CD14-positive monocyte (primary cell): ENCODE data around the gene NMNAT3. TPM values are rescaled to one million over a fixed set of nuclear protein-coding genes. Genes with fewer than 3 reads are reported as not detected.

ENCODE experiments used
- DNase-seq, 3 donors: peaks; one replicate each; pipeline ENCODE4 v3.0.0-alpha.2; 2011 to 2022
- H2AFZ ChIP-seq: 2 replicates; pipeline ENCODE4 v1.6.0; 2012; ENCODE audit warnings: mild to moderate bottlenecking, low read depth, low read length, inconsistent platforms; ENCODE audit not compliant: insufficient read depth, poor library complexity, severe bottlenecking
- H3K27ac ChIP-seq, 2 donors: 1 replicate in 1 of 2; 2 replicates in 1 of 2; pipeline ENCODE4 v1.5.1; 2012 to 2013; ENCODE audit warnings: low read length in 2 of 2, control low read depth in 1 of 2, inconsistent platforms in 1 of 2, low read depth in 1 of 2, mild to moderate bottlenecking in 1 of 2
- H3K27me3 ChIP-seq, 2 donors: one replicate each; pipeline versions ENCODE4 v1.6.0 to v1.6.1; 2011 to 2013; ENCODE audit warnings: low read length in 2 of 2; ENCODE audit not compliant: control insufficient read depth in 2 of 2, insufficient read depth in 2 of 2
- H3K36me3 ChIP-seq, 2 donors: replicated peaks in 1 of 2; 1 replicate in 1 of 2; 2 replicates in 1 of 2; pipeline versions ENCODE4 v1.5.1 to v1.6.1; 2012 to 2013; ENCODE audit warnings: low read length in 2 of 2, control low read depth in 1 of 2, inconsistent platforms in 1 of 2, mild to moderate bottlenecking in 1 of 2; ENCODE audit not compliant: insufficient read depth in 2 of 2, control insufficient read depth in 1 of 2
- H3K4me1 ChIP-seq, 2 donors: 1 replicate in 1 of 2; 2 replicates in 1 of 2; pipeline versions ENCODE4 v1.5.1 to v1.6.1; 2012 to 2013; ENCODE audit warnings: low read length in 2 of 2, control low read depth in 1 of 2, inconsistent platforms in 1 of 2, mild to moderate bottlenecking in 1 of 2, moderate library complexity in 1 of 2; ENCODE audit not compliant: insufficient read depth in 2 of 2, control insufficient read depth in 1 of 2
- H3K4me2 ChIP-seq: replicated peaks from 2 replicates; pipeline ENCODE3; 2012; ENCODE audit warnings: low read length, moderate library complexity, mild to moderate bottlenecking; ENCODE audit not compliant: poor library complexity, severe bottlenecking; ENCODE audit errors: extremely low read depth
- H3K4me3 ChIP-seq, 3 experiments: fragments of 200-600 bp in 1 of 3; sonication (generic) in 1 of 3; replicated peaks in 1 of 3; 1 replicate in 2 of 3; 2 replicates in 1 of 3; pipeline ENCODE4 v1.5.1; 2011 to 2013; ENCODE audit warnings: low read length in 3 of 3, mild to moderate bottlenecking in 3 of 3, control low read depth in 2 of 3, low read depth in 2 of 3, inconsistent platforms in 1 of 3, moderate library complexity in 1 of 3
- H3K79me2 ChIP-seq: 2 replicates; pipeline ENCODE4 v1.6.0; 2012; ENCODE audit warnings: mild to moderate bottlenecking, control low read depth, inconsistent platforms, low read length, moderate library complexity; ENCODE audit not compliant: insufficient read depth
- H3K9ac ChIP-seq: 2 replicates; pipeline ENCODE4 v1.6.0; 2017; ENCODE audit warnings: low read length, mild to moderate bottlenecking; ENCODE audit not compliant: insufficient read depth, poor library complexity, severe bottlenecking
- H3K9me3 ChIP-seq, 2 donors: replicated peaks in 1 of 2; 1 replicate in 1 of 2; 2 replicates in 1 of 2; pipeline versions ENCODE4 v1.5.1 to v1.6.1; 2012 to 2013; ENCODE audit warnings: low read length in 2 of 2, control low read depth in 1 of 2; ENCODE audit not compliant: control insufficient read depth in 1 of 2, insufficient read depth in 1 of 2
- H4K20me1 ChIP-seq: 2 replicates; pipeline ENCODE4 v1.6.0; 2012; ENCODE audit warnings: mild to moderate bottlenecking, low read length, control low read depth, moderate library complexity; ENCODE audit not compliant: insufficient read depth
- H3K27ac Mint-ChIP-seq, 7 donors: one replicate each; pipeline ENCODE4 v1.8.0; 2020; ENCODE audit warnings: mild to moderate bottlenecking in 7 of 7, mixed read lengths in 7 of 7, moderate library complexity in 6 of 7, inconsistent platforms in 2 of 7
- H3K27me3 Mint-ChIP-seq, 3 donors: one replicate each; pipeline ENCODE4 v1.8.0; 2021 to 2022; ENCODE audit warnings: low read depth in 3 of 3, mild to moderate bottlenecking in 3 of 3, mixed read lengths in 3 of 3, moderate library complexity in 3 of 3, inconsistent platforms in 1 of 3
- H3K36me3 Mint-ChIP-seq, 2 donors: one replicate each; pipeline ENCODE4 v1.8.0; 2020; ENCODE audit warnings: mixed read lengths in 2 of 2, inconsistent platforms in 1 of 2, mild to moderate bottlenecking in 1 of 2
- H3K4me1 Mint-ChIP-seq: one replicate; pipeline ENCODE4 v1.8.0; 2020; ENCODE audit warnings: mild to moderate bottlenecking, mixed read lengths
- H3K4me3 Mint-ChIP-seq, 2 donors: one replicate each; pipeline ENCODE4 v1.8.0; 2020; ENCODE audit warnings: mild to moderate bottlenecking in 2 of 2, mixed read lengths in 2 of 2, moderate library complexity in 1 of 2
- H3K9me3 Mint-ChIP-seq, 7 donors: one replicate each; pipeline ENCODE4 v1.8.0; 2020 to 2022; ENCODE audit warnings: mixed read lengths in 7 of 7, mild to moderate bottlenecking in 6 of 7, moderate library complexity in 6 of 7, inconsistent platforms in 2 of 7
- CTCF ChIP-seq: fragments of 200-600 bp; IDR thresholded peaks from one replicate; pipeline ENCODE4 v1.8.0; 2022; ENCODE audit warnings: antibody characterized with exemption, mild to moderate bottlenecking
- WGBS: methylation state at CpG from one replicate; pipeline ENCODE4 v1.1.5; 2013; ENCODE audit warnings: missing lambda C conversion rate; ENCODE audit not compliant: insufficient coverage; 5-methylcytosine and 5-hydroxymethylcytosine counted together
- intact Hi-C, 2 donors: fragments of 100-400 bp; cut with micrococcal nuclease; formaldehyde crosslinking; loops; one replicate each; pipeline versions ENCODE4 v1.15.0 to v1.15.1; 2023
- polyA plus RNA-seq, 3 donors: library from polyadenylated mRNA; depleted of rRNA in 1 of 3; unstranded in 2 of 3; stranded (reverse) in 1 of 3; fragments of 300-500 nt in 2 of 3; fragments of >200 nt in 1 of 3; fragmentation: Illumina TruSeq in 2 of 3; gene quantifications; 1 replicate in 2 of 3; 2 replicates in 1 of 3; pipeline ENCODE4 v1.2.3, GENCODE V29; 2012 to 2021

Gene NMNAT3
- polyA plus RNA-seq, 3 donors: 1.4 to 5.7 (median 2.9) TPM

GRCh38 chr3:139634111-139634635, 43.6 kb downstream of the NMNAT3 start:
- no peaks in the 10 kb centered on the region for H3K9me3 ChIP-seq
- no peak overlapping the region for H3K27ac ChIP-seq
- H3K27me3 ChIP-seq: no peaks in the 10 kb centered on the region
- no peak overlapping the region for H3K27ac Mint-ChIP-seq
- no peaks in the 10 kb centered on the region for H3K4me1 ChIP-seq
- no peak overlapping the region for H3K4me2 ChIP-seq
- H3K9me3 Mint-ChIP-seq: peaks cover 0 to 3% (median 0%) of the 10 kb centered on the region in 7 donors
- no peak for DNase-seq
- intact Hi-C loops: no loop called here
- no peak for TF ChIP-seq CTCF
- WGBS: 98% methylated on average over 17 of the region's 20 CpGs
- H3K9ac ChIP-seq: no peak overlapping the region
- H3K27me3 Mint-ChIP-seq: peaks cover 0 to 2% (median 0%) of the 10 kb centered on the region in 3 donors
- peaks cover 2 to 14% of the 10 kb centered on the region in 2 donors for H3K36me3 Mint-ChIP-seq
- H2AFZ ChIP-seq: no peak overlapping the region
- H4K20me1 ChIP-seq: no peaks in the 10 kb centered on the region
- H3K4me3 ChIP-seq: no peak overlapping the region
- no peaks in the 10 kb centered on the region for H3K4me1 Mint-ChIP-seq
- no peaks in the 10 kb centered on the region for H3K36me3 ChIP-seq
- H3K4me3 Mint-ChIP-seq: no peak overlapping the region
- H3K79me2 ChIP-seq: no peaks in the 10 kb centered on the region

GRCh38 chr3:139633511-139633910, 44.3 kb downstream of the NMNAT3 start:
- 93% methylated on average over 6 of the region's 6 CpGs for WGBS
- intact Hi-C loops: no loop called here

More at GRCh38 chr3:139633511-139633910, 44.3 kb downstream of the NMNAT3 start:
- no peak overlapping the region for H3K4me3 Mint-ChIP-seq
- H3K27me3 Mint-ChIP-seq: peaks cover 0 to 2% (median 0%) of the 10 kb centered on the region in 3 donors
- H3K9me3 Mint-ChIP-seq: peaks cover 0 to 1% (median 0%) of the 10 kb centered on the region in 7 donors
- Histone ChIP-seq H3K36me3 (no peaks in the 10 kb centered on the region), H3K79me2 (no peaks in the 10 kb centered on the region), H4K20me1 (no peaks in the 10 kb centered on the region), H3K9me3 (no peaks in the 10 kb centered on the region), H3K4me3 (no peak overlapping the region), H3K4me1 (no peaks in the 10 kb centered on the region), H2AFZ (no peak overlapping the region), H3K4me2 (no peak overlapping the region), H3K9ac (no peak overlapping the region), H3K27ac (no peak overlapping the region), H3K27me3 (no peaks in the 10 kb centered on the region)
- DNase-seq: no peak
- TF ChIP-seq CTCF: no peak
- peaks cover 2% of the 10 kb centered on the region for H3K4me1 Mint-ChIP-seq
- no peak overlapping the region for H3K27ac Mint-ChIP-seq
- peaks cover 2 to 14% of the 10 kb centered on the region in 2 donors for H3K36me3 Mint-ChIP-seq
